ENCODE data around the gene ARID1B. TPM values are rescaled to one million over a fixed set of nuclear protein-coding genes. Genes with fewer than 3 reads are reported as not detected.

ARID1B gene
- total and polyA plus RNA-seq, 10 of the 15 experiments (the other 5 are each of a cell fraction or from before 2014, with no cell fraction given), result 24.7 to 133 (median 54.6) TPM

DNA sequence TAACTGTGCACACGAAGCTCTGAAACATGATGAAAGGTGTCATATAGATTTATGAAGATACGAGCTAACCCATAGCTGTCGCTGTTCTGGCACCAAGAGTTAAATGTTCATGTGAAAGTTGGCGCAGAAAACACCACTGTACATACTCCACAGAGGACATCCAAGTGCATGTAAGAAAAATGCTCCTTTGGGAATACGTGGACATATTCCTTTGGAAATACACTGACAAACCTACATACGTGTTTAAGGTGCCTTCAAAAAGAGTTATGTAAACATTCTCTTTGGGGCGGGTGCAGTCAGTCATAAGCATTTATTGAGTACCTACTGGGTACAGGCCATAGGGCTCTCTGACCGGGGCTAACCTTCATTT lies 723 bp upstream of the ARID1B start (continued):
- TF ChIP-seq SRF (IDR thresholded peaks at IDR 0.05; ENCODE audit: low read depth in 2 of 2, low read length in 2 of 2), result no peak
- TF ChIP-seq GATAD2B (conservative IDR thresholded peaks at IDR 0.05; ENCODE audit: low read depth), result no peak
- TF ChIP-seq SUPT20H (IDR thresholded peaks at IDR 0.05; ENCODE audit: borderline replicate concordance, control insufficient read depth, low read depth, low read length), result no peak
- TF ChIP-seq NFIC (IDR thresholded peaks at IDR 0.05; ENCODE audit: low read depth, low read length), result no peak
- no peak for TF ChIP-seq NR2C2 (IDR thresholded peaks at IDR 0.05; ENCODE audit: borderline replicate concordance, control insufficient read depth, insufficient read length, low read depth)
- TF ChIP-seq IRF4 (IDR thresholded peaks at IDR 0.05; ENCODE audit: low read depth, low read length), result no peak
- TF ChIP-seq BMI1 (IDR thresholded peaks at IDR 0.05; ENCODE audit: borderline replicate concordance), result no peak
- TF ChIP-seq, protein P1, sequence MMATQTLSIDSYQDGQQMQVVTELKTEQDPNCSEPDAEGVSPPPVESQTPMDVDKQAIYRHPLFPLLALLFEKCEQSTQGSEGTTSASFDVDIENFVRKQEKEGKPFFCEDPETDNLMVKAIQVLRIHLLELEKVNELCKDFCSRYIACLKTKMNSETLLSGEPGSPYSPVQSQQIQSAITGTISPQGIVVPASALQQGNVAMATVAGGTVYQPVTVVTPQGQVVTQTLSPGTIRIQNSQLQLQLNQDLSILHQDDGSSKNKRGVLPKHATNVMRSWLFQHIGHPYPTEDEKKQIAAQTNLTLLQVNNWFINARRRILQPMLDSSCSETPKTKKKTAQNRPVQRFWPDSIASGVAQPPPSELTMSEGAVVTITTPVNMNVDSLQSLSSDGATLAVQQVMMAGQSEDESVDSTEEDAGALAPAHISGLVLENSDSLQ (IDR thresholded peaks at IDR 0.05), result peak; percentile 21; the same call in 1 of the 2 replicates
- TF ChIP-seq SKIL (IDR thresholded peaks at IDR 0.05; ENCODE audit: low read depth, poor library complexity, severe bottlenecking), result peak; percentile 36
- TF ChIP-seq POLR2AphosphoS5 (IDR thresholded peaks at IDR 0.05; ENCODE audit: low read length), result no peak
- no peak for TF ChIP-seq YY1 (IDR thresholded peaks at IDR 0.05; ENCODE audit: low read depth, low read length)

All from GM12878 (cell line).